Measurements from ENCODE around the gene C6orf52.
"Not testable (repeated sequence)": the region's sequence is repeated elsewhere in the genome, so short reads cannot be mapped to it uniquely, and the experiment has no call there.

Gene C6orf52

GRCh38 chr6:10723567-10723881, 29.1 kb upstream of the C6orf52 start:
- Histone ChIP-seq H3K4me3 (ENCODE audit: low read depth, low read length) (peak overlapping the region; percentile 97), H3K9ac (ENCODE audit: low read length) (peak overlapping the region; percentile 92), H3K36me3 (ENCODE audit: control insufficient read depth, insufficient read depth, low read length) (peaks cover 37% of the 10 kb centered on the region), H3K9me3 (ENCODE audit: control insufficient read depth, insufficient read depth, low read depth, low read length) (peaks cover 19% of the 10 kb centered on the region), H3K27me3 (ENCODE audit: control insufficient read depth, insufficient read depth, low read length) (no peaks in the 10 kb centered on the region), H3K27ac (ENCODE audit: low read depth, low read length) (peak overlapping the region; percentile 77), H3K4me1 (ENCODE audit: control insufficient read depth, insufficient read depth, low read length) (peaks cover 21% of the 10 kb centered on the region; the same call in 1 of the 2 replicates)

- peak within 1 kb of the TSS; percentile 97 for H3K4me3 ChIP-seq (ENCODE audit: low read depth, low read length)
- H3K27ac ChIP-seq (ENCODE audit: low read depth, low read length): peak within 1 kb of the TSS; percentile 77
- peaks cover 21% of the 10 kb centered on the region; the same call in 1 of the 2 replicates for H3K4me1 ChIP-seq (ENCODE audit: control insufficient read depth, insufficient read depth, low read length)
- no peaks in the 10 kb centered on the region for H3K27me3 ChIP-seq (ENCODE audit: control insufficient read depth, insufficient read depth, low read length)
- H3K9ac ChIP-seq (ENCODE audit: low read length): peak within 1 kb of the TSS; percentile 92
- H3K9me3 ChIP-seq (ENCODE audit: control insufficient read depth, insufficient read depth, low read depth, low read length): peaks cover 24% of the 10 kb centered on the region
- H3K36me3 ChIP-seq (ENCODE audit: control insufficient read depth, insufficient read depth, low read length): peaks cover 34% of the 10 kb centered on the region
These were observed 28.6 kb upstream of the C6orf52 start, which contains the start of gene TMEM14C for GRCh38 chr6:10722820-10723566. Gene TMEM14C, plus strand, starts transcription at chr6:10723070. Its CDS starts 1,544 bp downstream, at chr6:10724614.

GRCh38 chr6:10722570-10722819, 28.1 kb upstream of the C6orf52 start:
- peaks cover 29% of the 10 kb centered on the region for H3K9me3 ChIP-seq (ENCODE audit: control insufficient read depth, insufficient read depth, low read depth, low read length)
- H3K27ac ChIP-seq (ENCODE audit: low read depth, low read length): no peak overlapping the region
- no peaks in the 10 kb centered on the region for H3K27me3 ChIP-seq (ENCODE audit: control insufficient read depth, insufficient read depth, low read length)
- peak overlapping the region; percentile 97 for H3K4me3 ChIP-seq (ENCODE audit: low read depth, low read length)
- peak overlapping the region; percentile 50 for H3K9ac ChIP-seq (ENCODE audit: low read length)
- peaks cover 29% of the 10 kb centered on the region for H3K36me3 ChIP-seq (ENCODE audit: control insufficient read depth, insufficient read depth, low read length)
- H3K4me1 ChIP-seq (ENCODE audit: control insufficient read depth, insufficient read depth, low read length): peaks cover 21% of the 10 kb centered on the region; the same call in 1 of the 2 replicates

- no peak overlapping the region for H3K27ac ChIP-seq (ENCODE audit: low read depth, low read length)
- peak overlapping the region; percentile 50 for H3K9ac ChIP-seq (ENCODE audit: low read length)
- H3K4me1 ChIP-seq (ENCODE audit: control insufficient read depth, insufficient read depth, low read length): peaks cover 21% of the 10 kb centered on the region; the same call in 1 of the 2 replicates
- no peaks in the 10 kb centered on the region for H3K27me3 ChIP-seq (ENCODE audit: control insufficient read depth, insufficient read depth, low read length)
- peaks cover 29% of the 10 kb centered on the region for H3K9me3 ChIP-seq (ENCODE audit: control insufficient read depth, insufficient read depth, low read depth, low read length)
- peaks cover 25% of the 10 kb centered on the region for H3K36me3 ChIP-seq (ENCODE audit: control insufficient read depth, insufficient read depth, low read length)
- H3K4me3 ChIP-seq (ENCODE audit: low read depth, low read length): peak overlapping the region; percentile 97
These were observed 27.6 kb upstream of the C6orf52 start for GRCh38 chr6:10721850-10722569.

GRCh38 chr6:10720960-10721849, 26.8 kb upstream of the C6orf52 start:
- not testable (repeated sequence) for H3K27ac ChIP-seq (ENCODE audit: low read depth, low read length); H3K9ac ChIP-seq (ENCODE audit: low read length); H3K4me3 ChIP-seq (ENCODE audit: low read depth, low read length)

GRCh38 chr6:10720265-10720959, 26.0 kb upstream of the C6orf52 start:
- H3K27me3 ChIP-seq (ENCODE audit: control insufficient read depth, insufficient read depth, low read length): no peaks in the 10 kb centered on the region
- H3K4me1 ChIP-seq (ENCODE audit: control insufficient read depth, insufficient read depth, low read length): peaks cover 21% of the 10 kb centered on the region; the same call in 1 of the 2 replicates
- peaks cover 9% of the 10 kb centered on the region for H3K36me3 ChIP-seq (ENCODE audit: control insufficient read depth, insufficient read depth, low read length)
- H3K9ac ChIP-seq (ENCODE audit: low read length): no peak overlapping the region
- no peak overlapping the region for H3K27ac ChIP-seq (ENCODE audit: low read depth, low read length)
- no peak overlapping the region for H3K4me3 ChIP-seq (ENCODE audit: low read depth, low read length)
- peaks cover 29% of the 10 kb centered on the region for H3K9me3 ChIP-seq (ENCODE audit: control insufficient read depth, insufficient read depth, low read depth, low read length)

More at GRCh38 chr6:10720960-10721849, 26.8 kb upstream of the C6orf52 start:
- Histone ChIP-seq H3K9me3 (ENCODE audit: control insufficient read depth, insufficient read depth, low read depth, low read length) (peaks cover 29% of the 10 kb centered on the region), H3K36me3 (ENCODE audit: control insufficient read depth, insufficient read depth, low read length) (peaks cover 17% of the 10 kb centered on the region), H3K4me1 (ENCODE audit: control insufficient read depth, insufficient read depth, low read length) (peaks cover 21% of the 10 kb centered on the region; the same call in 1 of the 2 replicates)
- H3K27me3 ChIP-seq (ENCODE audit: control insufficient read depth, insufficient read depth, low read length): not testable (repeated sequence)

GRCh38 chr6:10719964-10720264, 25.5 kb upstream of the C6orf52 start:
- Histone ChIP-seq H3K4me3 (ENCODE audit: low read depth, low read length) (no peak overlapping the region), H3K4me1 (ENCODE audit: control insufficient read depth, insufficient read depth, low read length) (peaks cover 21% of the 10 kb centered on the region; the same call in 1 of the 2 replicates), H3K27me3 (ENCODE audit: control insufficient read depth, insufficient read depth, low read length) (no peaks in the 10 kb centered on the region), H3K9me3 (ENCODE audit: control insufficient read depth, insufficient read depth, low read depth, low read length) (peaks cover 29% of the 10 kb centered on the region), H3K36me3 (ENCODE audit: control insufficient read depth, insufficient read depth, low read length) (peaks cover 4% of the 10 kb centered on the region; the same call in 1 of the 2 replicates), H3K27ac (ENCODE audit: low read depth, low read length) (no peak overlapping the region), H3K9ac (ENCODE audit: low read length) (no peak overlapping the region)

- Histone ChIP-seq H3K27ac (ENCODE audit: low read depth, low read length) (no peak overlapping the region), H3K36me3 (ENCODE audit: control insufficient read depth, insufficient read depth, low read length) (peaks cover 4% of the 10 kb centered on the region; the same call in 1 of the 2 replicates), H3K9me3 (ENCODE audit: control insufficient read depth, insufficient read depth, low read depth, low read length) (peaks cover 29% of the 10 kb centered on the region), H3K27me3 (ENCODE audit: control insufficient read depth, insufficient read depth, low read length) (no peaks in the 10 kb centered on the region), H3K4me1 (ENCODE audit: control insufficient read depth, insufficient read depth, low read length) (peaks cover 17% of the 10 kb centered on the region; the same call in 1 of the 2 replicates), H3K4me3 (ENCODE audit: low read depth, low read length) (no peak overlapping the region), H3K9ac (ENCODE audit: low read length) (no peak overlapping the region)
These were observed 25.0 kb upstream of the C6orf52 start for GRCh38 chr6:10719296-10719963.

- H3K27ac ChIP-seq (ENCODE audit: low read depth, low read length): no peak overlapping the region
- H3K4me3 ChIP-seq (ENCODE audit: low read depth, low read length): no peak overlapping the region
- no peaks in the 10 kb centered on the region for H3K4me1 ChIP-seq (ENCODE audit: control insufficient read depth, insufficient read depth, low read length)
- H3K36me3 ChIP-seq (ENCODE audit: control insufficient read depth, insufficient read depth, low read length): peaks cover 21% of the 10 kb centered on the region
- no peak overlapping the region for H3K9ac ChIP-seq (ENCODE audit: low read length)
- H3K9me3 ChIP-seq (ENCODE audit: control insufficient read depth, insufficient read depth, low read depth, low read length): peaks cover 15% of the 10 kb centered on the region
- no peaks in the 10 kb centered on the region for H3K27me3 ChIP-seq (ENCODE audit: control insufficient read depth, insufficient read depth, low read length)
These were observed 19.5 kb upstream of the C6orf52 start for GRCh38 chr6:10713962-10714361.

- H3K9ac ChIP-seq (ENCODE audit: low read length): no peak overlapping the region
- H3K4me1 ChIP-seq (ENCODE audit: control insufficient read depth, insufficient read depth, low read length): peaks cover 10% of the 10 kb centered on the region
- no peak overlapping the region for H3K27ac ChIP-seq (ENCODE audit: low read depth, low read length)
- peak overlapping the region; percentile 97; the same call in 1 of the 2 replicates for H3K4me3 ChIP-seq (ENCODE audit: low read depth, low read length)
- H3K36me3 ChIP-seq (ENCODE audit: control insufficient read depth, insufficient read depth, low read length): peaks cover 45% of the 10 kb centered on the region
- no peaks in the 10 kb centered on the region for H3K9me3 ChIP-seq (ENCODE audit: control insufficient read depth, insufficient read depth, low read depth, low read length)
- H3K27me3 ChIP-seq (ENCODE audit: control insufficient read depth, insufficient read depth, low read length): no peaks in the 10 kb centered on the region
These were observed 2.2 kb upstream of the C6orf52 start for GRCh38 chr6:10696655-10697054.
